ENCODE results near the gene PCLO. TPM values are rescaled to one million over a fixed set of nuclear protein-coding genes. Genes with fewer than 3 reads are reported as not detected.

PCLO gene
- polyA plus RNA-seq, 1 donor (not counting 4 experiments of a cell fraction or from before 2014, with no cell fraction given), result 1.8 TPM

DNA sequence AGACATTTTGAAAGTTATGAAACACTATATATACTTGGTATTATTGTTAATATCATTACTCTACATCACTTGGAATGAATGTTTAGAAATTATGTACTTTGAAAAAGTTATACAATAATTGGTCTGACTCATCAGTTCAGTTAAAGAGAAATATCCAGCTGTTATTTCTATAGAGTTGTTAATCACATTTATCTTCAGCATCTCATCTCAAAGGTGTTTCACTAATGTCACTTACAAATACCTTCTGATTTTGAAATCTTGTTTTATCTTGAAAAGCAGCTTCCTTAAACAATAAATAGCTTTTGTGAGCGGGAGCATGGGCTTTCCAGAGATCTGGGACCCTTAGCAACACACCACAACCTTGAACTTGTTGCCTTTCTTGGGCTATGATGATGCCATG, 205.2 kb downstream of the PCLO start:
- no peak overlapping the region for H3K4me2 ChIP-seq (ENCODE audit: control insufficient read depth, extremely low read depth, insufficient read depth, low read depth, low read length)
- H2AFZ ChIP-seq (ENCODE audit: control insufficient read depth, low read length), result no peak overlapping the region
- DNase-seq (ENCODE audit: low read depth, low spot score) (no peak), FAIRE-seq (no peak)
- no peak overlapping the region for H3K9ac ChIP-seq (ENCODE audit: control insufficient read depth, extremely low read depth, insufficient read depth, low read length)
- H4K20me1 ChIP-seq (ENCODE audit: control insufficient read depth, extremely low read depth, insufficient read depth, low read length), result no peaks in the 10 kb centered on the region
- no peak for TF ChIP-seq EZH2 (IDR thresholded peaks at IDR 0.05; ENCODE audit: low read length)
- TF ChIP-seq, protein P1, sequence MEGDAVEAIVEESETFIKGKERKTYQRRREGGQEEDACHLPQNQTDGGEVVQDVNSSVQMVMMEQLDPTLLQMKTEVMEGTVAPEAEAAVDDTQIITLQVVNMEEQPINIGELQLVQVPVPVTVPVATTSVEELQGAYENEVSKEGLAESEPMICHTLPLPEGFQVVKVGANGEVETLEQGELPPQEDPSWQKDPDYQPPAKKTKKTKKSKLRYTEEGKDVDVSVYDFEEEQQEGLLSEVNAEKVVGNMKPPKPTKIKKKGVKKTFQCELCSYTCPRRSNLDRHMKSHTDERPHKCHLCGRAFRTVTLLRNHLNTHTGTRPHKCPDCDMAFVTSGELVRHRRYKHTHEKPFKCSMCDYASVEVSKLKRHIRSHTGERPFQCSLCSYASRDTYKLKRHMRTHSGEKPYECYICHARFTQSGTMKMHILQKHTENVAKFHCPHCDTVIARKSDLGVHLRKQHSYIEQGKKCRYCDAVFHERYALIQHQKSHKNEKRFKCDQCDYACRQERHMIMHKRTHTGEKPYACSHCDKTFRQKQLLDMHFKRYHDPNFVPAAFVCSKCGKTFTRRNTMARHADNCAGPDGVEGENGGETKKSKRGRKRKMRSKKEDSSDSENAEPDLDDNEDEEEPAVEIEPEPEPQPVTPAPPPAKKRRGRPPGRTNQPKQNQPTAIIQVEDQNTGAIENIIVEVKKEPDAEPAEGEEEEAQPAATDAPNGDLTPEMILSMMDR (optimal IDR thresholded peaks at IDR 0.05 in 1 of 3, IDR thresholded peaks at IDR 0.05 in 1 of 3, conservative IDR thresholded peaks at IDR 0.05 in 1 of 3; ENCODE audit: extremely low read depth in 1 of 3, insufficient read depth in 2 of 3, low read length in 3 of 3), result no peak
- H3K4me1 ChIP-seq (ENCODE audit: control insufficient read depth, extremely low read depth, insufficient read depth, low read length), result no peaks in the 10 kb centered on the region
- no peak overlapping the region for H3K4me3 ChIP-seq (ENCODE audit: control insufficient read depth in 2 of 3, extremely low read depth in 1 of 3, insufficient read depth in 2 of 3, low read depth in 1 of 3, low read length in 3 of 3)
- H3K79me2 ChIP-seq (ENCODE audit: control insufficient read depth, insufficient read depth, low read length), result no peaks in the 10 kb centered on the region
- H3K9me3 ChIP-seq (ENCODE audit: control insufficient read depth, low read depth, low read length), result no peaks in the 10 kb centered on the region
- dilution Hi-C loops (cut with MboI; ENCODE audit: extremely low pct_ligation_motif_present, low sequenced_read_pairs), result no loop called here
- H3K27me3 ChIP-seq (ENCODE audit: control insufficient read depth, extremely low read depth, insufficient read depth, low read length), result no peaks in the 10 kb centered on the region
- H3K9me1 ChIP-seq (ENCODE audit: control insufficient read depth, extremely low read depth, insufficient read depth, low read length), result no peaks in the 10 kb centered on the region
- no peak overlapping the region for H3K27ac ChIP-seq (ENCODE audit: control insufficient read depth, insufficient read depth, low read length)
- no peaks in the 10 kb centered on the region for H3K36me3 ChIP-seq (ENCODE audit: control insufficient read depth in 2 of 2, extremely low read depth in 1 of 2, insufficient read depth in 2 of 2, low read length in 2 of 2)

GRCh38 chr7:82953324-82954027, 209.2 kb downstream of the PCLO start:
- Histone ChIP-seq H4K20me1 (ENCODE audit: control insufficient read depth, extremely low read depth, insufficient read depth, low read length) (no peaks in the 10 kb centered on the region), H3K27me3 (ENCODE audit: control insufficient read depth, extremely low read depth, insufficient read depth, low read length) (no peaks in the 10 kb centered on the region), H3K4me2 (ENCODE audit: control insufficient read depth, extremely low read depth, insufficient read depth, low read depth, low read length) (no peak overlapping the region), H3K9ac (ENCODE audit: control insufficient read depth, extremely low read depth, insufficient read depth, low read length) (no peak overlapping the region), H3K9me1 (ENCODE audit: control insufficient read depth, extremely low read depth, insufficient read depth, low read length) (no peaks in the 10 kb centered on the region), H3K27ac (ENCODE audit: control insufficient read depth, insufficient read depth, low read length) (no peak overlapping the region), H3K9me3 (ENCODE audit: control insufficient read depth, low read depth, low read length) (no peaks in the 10 kb centered on the region), H3K36me3 (ENCODE audit: control insufficient read depth in 2 of 2, extremely low read depth in 1 of 2, insufficient read depth in 2 of 2, low read length in 2 of 2) (no peaks in the 10 kb centered on the region), H3K79me2 (ENCODE audit: control insufficient read depth, insufficient read depth, low read length) (no peaks in the 10 kb centered on the region), H3K4me1 (ENCODE audit: control insufficient read depth, extremely low read depth, insufficient read depth, low read length) (no peaks in the 10 kb centered on the region), H3K4me3 (ENCODE audit: control insufficient read depth in 2 of 3, extremely low read depth in 1 of 3, insufficient read depth in 2 of 3, low read depth in 1 of 3, low read length in 3 of 3) (no peak overlapping the region), H2AFZ (ENCODE audit: control insufficient read depth, low read length) (no peak overlapping the region)
- TF ChIP-seq, protein P1 (optimal IDR thresholded peaks at IDR 0.05 in 1 of 3, IDR thresholded peaks at IDR 0.05 in 1 of 3, conservative IDR thresholded peaks at IDR 0.05 in 1 of 3; ENCODE audit: extremely low read depth in 1 of 3, insufficient read depth in 2 of 3, low read length in 3 of 3), result no peak
- no peak for TF ChIP-seq EZH2 (IDR thresholded peaks at IDR 0.05; ENCODE audit: low read length)
- DNase-seq (ENCODE audit: low read depth, low spot score) (no peak), FAIRE-seq (no peak)
- dilution Hi-C loops (cut with MboI; ENCODE audit: extremely low pct_ligation_motif_present, low sequenced_read_pairs), result no loop called here

Measured in keratinocyte (primary cell).